ENCODE data around the gene HES6.

DNA sequence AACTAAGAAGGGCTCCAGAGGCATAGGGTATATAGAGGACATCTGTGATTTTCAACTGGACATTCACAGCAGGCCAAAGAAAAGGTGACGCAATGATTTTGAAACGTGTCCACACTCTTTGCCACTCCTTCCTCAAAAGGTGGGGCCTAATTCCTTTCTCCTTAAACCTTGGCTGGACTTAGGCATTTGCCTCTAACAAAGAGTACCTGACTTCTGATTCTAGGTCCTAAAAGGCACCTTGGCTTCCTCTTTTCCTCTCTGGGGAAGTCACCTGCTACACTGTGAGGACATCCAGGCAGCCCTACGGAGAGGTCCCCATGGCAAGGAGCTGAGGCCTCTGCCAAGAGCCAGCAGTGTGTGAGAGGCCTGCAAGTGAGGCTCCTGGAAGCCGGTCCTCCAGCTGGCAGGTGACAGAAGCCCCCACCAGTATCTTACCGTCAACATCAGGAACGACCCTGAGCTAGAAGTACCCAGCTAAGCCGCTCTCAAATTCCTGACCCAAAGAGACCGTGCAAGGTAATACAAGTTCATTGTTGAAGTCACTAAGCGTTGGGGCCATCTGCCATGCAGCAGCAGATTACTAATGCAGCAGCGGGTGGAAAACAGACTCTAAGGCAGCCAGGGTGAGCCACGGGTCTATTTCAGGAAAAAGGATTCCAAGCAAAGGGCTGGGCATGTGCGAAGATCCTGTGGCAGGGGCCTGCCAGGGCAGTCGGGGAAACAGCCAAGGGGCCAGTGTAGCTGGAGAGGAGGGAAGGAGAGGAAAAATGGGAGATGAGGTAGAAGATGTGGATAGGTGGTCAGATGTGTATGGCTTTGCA, 7.4 kb upstream of the HES6 start:
- TF ChIP-seq EZH2 (IDR thresholded peaks at IDR 0.05; ENCODE audit: low read depth) = no peak
- TF ChIP-seq, protein P1, sequence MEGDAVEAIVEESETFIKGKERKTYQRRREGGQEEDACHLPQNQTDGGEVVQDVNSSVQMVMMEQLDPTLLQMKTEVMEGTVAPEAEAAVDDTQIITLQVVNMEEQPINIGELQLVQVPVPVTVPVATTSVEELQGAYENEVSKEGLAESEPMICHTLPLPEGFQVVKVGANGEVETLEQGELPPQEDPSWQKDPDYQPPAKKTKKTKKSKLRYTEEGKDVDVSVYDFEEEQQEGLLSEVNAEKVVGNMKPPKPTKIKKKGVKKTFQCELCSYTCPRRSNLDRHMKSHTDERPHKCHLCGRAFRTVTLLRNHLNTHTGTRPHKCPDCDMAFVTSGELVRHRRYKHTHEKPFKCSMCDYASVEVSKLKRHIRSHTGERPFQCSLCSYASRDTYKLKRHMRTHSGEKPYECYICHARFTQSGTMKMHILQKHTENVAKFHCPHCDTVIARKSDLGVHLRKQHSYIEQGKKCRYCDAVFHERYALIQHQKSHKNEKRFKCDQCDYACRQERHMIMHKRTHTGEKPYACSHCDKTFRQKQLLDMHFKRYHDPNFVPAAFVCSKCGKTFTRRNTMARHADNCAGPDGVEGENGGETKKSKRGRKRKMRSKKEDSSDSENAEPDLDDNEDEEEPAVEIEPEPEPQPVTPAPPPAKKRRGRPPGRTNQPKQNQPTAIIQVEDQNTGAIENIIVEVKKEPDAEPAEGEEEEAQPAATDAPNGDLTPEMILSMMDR (conservative IDR thresholded peaks at IDR 0.05) = no peak
